GM21528 (cell line): ENCODE results near the gene MARCO.
"Not testable (repeated sequence)": the region's sequence is repeated elsewhere in the genome, so short reads cannot be mapped to it uniquely, and the experiment has no call there.

Source experiments
- ATAC-seq: cut with Tn5 transposase; IDR thresholded peaks from one replicate; pipeline ENCODE4 v1.9.1; 2021; ENCODE audit warnings: mild to moderate bottlenecking, moderate library complexity; ENCODE audit not compliant: unreplicated experiment, low FRiP score

MARCO gene

DNA sequence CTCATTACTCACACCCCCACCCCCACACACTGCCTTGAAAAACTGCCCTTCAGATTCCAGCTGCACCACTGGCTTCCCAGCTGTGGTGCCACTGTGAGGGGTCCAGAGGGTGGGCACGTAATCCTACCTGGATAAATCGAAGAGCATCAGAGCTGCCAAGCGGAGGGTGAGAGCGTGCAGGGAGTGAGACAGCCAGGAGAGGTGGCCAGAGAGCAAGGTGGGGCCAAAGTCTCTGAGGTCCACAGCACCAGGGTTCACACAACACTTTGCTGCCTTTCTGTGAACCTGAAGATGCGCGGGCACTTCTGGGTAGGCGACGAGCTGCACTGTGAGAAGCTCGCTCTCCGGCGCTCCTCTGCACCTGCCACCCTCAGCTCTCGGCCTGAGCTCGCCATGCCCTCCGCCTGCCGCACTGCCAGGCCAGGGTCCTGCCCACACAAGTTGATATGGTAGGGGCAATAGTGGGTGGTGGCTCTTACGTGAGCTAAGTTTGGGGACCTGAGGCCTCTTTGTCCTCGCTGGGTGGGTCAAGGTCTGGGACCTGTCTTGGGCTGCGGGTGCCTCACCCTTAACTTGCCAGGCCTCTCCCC, 83.9 kb downstream of the MARCO start:
- no peak for ATAC-seq

DNA sequence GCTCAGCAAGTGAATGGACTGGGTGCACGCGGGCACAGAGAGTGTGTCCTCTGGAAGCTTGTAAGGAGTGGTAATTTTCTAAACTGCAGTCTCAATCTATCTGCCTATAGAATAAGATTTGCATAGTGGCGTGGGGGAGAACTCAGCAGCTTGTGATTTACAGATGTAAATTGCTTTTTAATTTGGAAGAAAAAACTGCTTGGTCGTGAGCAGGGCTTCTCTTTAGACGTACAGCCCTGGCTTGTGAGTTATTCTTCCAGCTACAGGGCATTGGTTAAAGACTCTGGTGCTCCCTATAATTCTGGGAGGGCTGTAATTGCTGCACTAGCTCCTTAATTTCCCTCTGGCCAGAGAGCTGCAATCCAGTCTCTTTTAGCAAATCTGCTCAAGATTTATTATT, 84.9 kb downstream of the MARCO start:
- no peak for ATAC-seq

DNA sequence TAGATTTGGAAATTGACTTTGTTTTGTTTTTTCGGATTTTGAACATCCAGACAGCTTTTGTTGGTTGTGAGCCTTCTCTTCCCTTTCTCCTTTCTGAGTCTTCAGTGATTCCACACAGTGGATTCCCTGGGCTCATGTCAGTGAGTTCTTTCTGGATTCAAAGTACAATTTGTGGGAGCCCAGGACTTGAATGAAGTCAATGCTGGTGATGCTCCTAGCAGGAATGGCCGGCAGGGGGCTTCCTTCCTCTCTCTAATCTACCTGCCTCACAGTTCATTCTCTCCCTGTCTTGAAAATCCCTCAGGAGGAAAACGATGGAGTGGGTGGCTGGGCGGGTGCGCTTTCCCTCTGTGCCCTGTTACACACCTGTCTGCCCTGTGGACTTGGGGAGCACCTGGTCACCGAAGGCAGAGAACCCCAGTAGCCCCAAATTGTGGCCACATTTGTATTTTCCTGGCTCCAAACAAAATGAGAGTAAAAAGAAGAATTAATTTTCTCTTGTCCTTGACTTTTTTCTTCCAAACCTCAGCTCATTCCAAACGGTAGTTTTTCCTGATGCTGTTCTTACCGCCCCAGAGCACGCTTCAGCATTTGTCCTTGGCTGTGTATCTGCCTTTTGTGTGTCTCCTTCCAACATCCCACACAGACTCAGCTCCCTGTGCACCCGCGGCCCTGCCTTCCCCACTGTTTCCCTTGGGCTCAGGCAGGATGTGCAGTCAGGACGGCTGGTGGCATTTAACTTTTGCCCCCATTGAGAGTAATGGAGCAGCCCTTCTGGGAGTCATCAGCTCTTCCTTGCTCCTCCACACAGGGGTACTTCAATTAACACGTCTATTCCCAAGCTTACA, 86.6 kb downstream of the MARCO start:
- no peak for ATAC-seq

DNA sequence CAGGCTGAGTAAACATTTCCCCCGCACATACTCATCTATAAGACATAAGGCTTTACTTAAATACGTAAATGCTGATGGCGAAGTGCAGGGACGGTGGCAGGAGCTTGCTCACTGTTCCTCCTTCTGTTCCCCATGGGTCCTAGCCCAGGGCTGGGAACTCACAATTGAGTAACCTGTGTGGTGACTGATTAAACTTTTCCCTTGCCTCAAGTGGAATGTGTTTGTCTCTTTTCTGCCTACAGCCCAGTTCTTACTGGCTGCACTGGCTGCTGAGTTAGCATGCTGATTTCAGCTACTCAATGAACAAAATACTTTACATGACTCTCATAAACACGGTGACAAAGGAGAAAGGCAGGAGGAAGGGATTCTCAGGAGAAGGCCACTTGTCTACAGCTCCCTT, 87.3 kb downstream of the MARCO start:
- no peak for ATAC-seq

DNA sequence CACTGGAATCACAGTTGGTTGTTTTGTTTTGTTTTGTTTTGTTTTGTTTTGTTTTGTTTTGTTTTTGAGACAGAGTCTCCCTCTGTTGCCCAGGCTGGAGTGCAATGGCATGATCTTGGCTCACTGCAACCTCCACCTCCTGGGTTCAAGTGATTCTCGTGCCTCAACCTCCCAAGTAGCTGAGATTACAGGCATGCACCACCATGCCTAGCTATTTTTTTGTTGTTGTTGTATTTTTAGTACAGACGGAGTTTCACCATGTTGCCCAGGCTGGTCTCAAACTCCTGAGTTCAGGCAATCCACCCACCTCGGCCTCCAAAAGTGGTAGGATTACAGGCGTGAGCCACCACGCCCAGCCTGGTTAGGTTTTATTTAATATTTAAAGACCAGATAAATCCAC, 95.9 kb downstream of the MARCO start:
- not testable (repeated sequence) for ATAC-seq

DNA sequence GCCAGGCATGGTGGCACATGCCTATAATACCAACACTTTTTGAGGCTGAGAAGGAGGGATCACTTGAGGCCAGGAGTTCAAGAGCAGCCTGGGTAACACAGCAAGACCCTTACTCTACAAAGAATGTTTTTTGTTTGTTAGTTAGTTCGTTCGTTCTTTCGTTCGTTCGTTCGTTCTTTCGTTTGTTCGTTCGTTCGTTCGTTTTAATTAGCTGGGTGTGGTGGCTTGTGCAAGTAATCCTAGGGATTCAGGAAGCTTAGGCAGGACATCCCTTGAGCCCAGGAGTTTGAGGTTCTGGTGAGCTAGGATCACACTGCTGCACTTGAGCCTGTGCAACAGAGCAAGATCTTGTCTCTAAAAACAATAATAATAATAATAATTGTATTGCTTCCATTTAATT, 98.7 kb downstream of the MARCO start:
- ATAC-seq = no peak
